Activated B cell treated with CpG ODN at 0.5 μM for 24 hours (primary cell): ENCODE results near the gene NUP98. TPM values are rescaled to one million over a fixed set of nuclear protein-coding genes. Genes with fewer than 3 reads are reported as not detected.

Experiments used
- ATAC-seq: fragments of 200-7000 bp; cut with Tn5 transposase; one replicate; pipeline ENCODE4 v1.10.0; 2021; ENCODE audit warnings: low read depth, mild to moderate bottlenecking, moderate library complexity
- CTCF ChIA-PET: fragments of 350-600 bp; sonication (Branson Sonifier 250); formaldehyde crosslinking; loops from one replicate; lab custom pipeline; 2021; ENCODE audit warnings: antibody characterized with exemption; lab: Charles Lee
- POLR2A ChIA-PET: fragments of 350-600 bp; sonication (Branson Sonifier 250); formaldehyde crosslinking; loops from one replicate; lab custom pipeline; 2021; ENCODE audit warnings: antibody characterized with exemption; lab: Charles Lee
- DNase-seq: peaks from one replicate; pipeline ENCODE4 v3.0.0; 2022
- H3K27ac Mint-ChIP-seq: one replicate; pipeline ENCODE4 v1.8.0; 2020; ENCODE audit warnings: mixed read lengths
- H3K27me3 Mint-ChIP-seq: one replicate; pipeline ENCODE4 v1.8.0; 2021; ENCODE audit warnings: mixed read lengths
- H3K36me3 Mint-ChIP-seq: one replicate; pipeline ENCODE4 v1.8.0; 2021; ENCODE audit warnings: low read depth, mixed read lengths
- H3K4me1 Mint-ChIP-seq: one replicate; pipeline ENCODE4 v1.8.0; 2021; ENCODE audit warnings: mixed read lengths
- H3K4me3 Mint-ChIP-seq: one replicate; pipeline ENCODE4 v1.8.0; 2020; ENCODE audit warnings: mild to moderate bottlenecking, mixed read lengths
- H3K9me3 Mint-ChIP-seq: one replicate; pipeline ENCODE4 v1.8.0; 2020; ENCODE audit warnings: mixed read lengths
- CTCF ChIP-seq: fragments of 200-600 bp; IDR thresholded peaks from one replicate; pipeline ENCODE4 v1.8.0; 2022; ENCODE audit warnings: antibody characterized with exemption, mild to moderate bottlenecking
- intact Hi-C: fragments of 100-400 bp; cut with micrococcal nuclease; formaldehyde crosslinking; loops from one replicate; pipeline ENCODE4 v1.15.1; 2024
- total RNA-seq: library from RNA; stranded (reverse); gene quantifications from 2 replicates; pipeline ENCODE4 v1.2.3, GENCODE V29; 2022

NUP98 gene
- total RNA-seq, 1 donor from 2014 or later = 117 TPM

GRCh38 chr11:3632070-3632660 lies 165.2 kb downstream of the NUP98 start:
- peaks cover 15% of the 10 kb centered on the region for H3K27me3 Mint-ChIP-seq
- intact Hi-C loops = no loop called here
- DNase-seq (no peak), ATAC-seq (no peak)
- TF ChIP-seq CTCF = no peak
- no peaks in the 10 kb centered on the region for H3K9me3 Mint-ChIP-seq
- no peak overlapping the region for H3K27ac Mint-ChIP-seq
- CTCF ChIA-PET = no interaction called here
- POLR2A ChIA-PET = no interaction called here
- no peaks in the 10 kb centered on the region for H3K36me3 Mint-ChIP-seq
- H3K4me3 Mint-ChIP-seq = no peak overlapping the region
- no peaks in the 10 kb centered on the region for H3K4me1 Mint-ChIP-seq

GRCh38 chr11:3631331-3631730 lies 166.0 kb downstream of the NUP98 start:
- H3K27ac Mint-ChIP-seq = no peak overlapping the region
- DNase-seq = no peak
- H3K36me3 Mint-ChIP-seq = no peaks in the 10 kb centered on the region
- H3K27me3 Mint-ChIP-seq = peaks cover 12% of the 10 kb centered on the region
- POLR2A ChIA-PET = no interaction called here
- H3K9me3 Mint-ChIP-seq = no peaks in the 10 kb centered on the region
- CTCF ChIA-PET = no interaction called here
- ATAC-seq = no peak
- H3K4me3 Mint-ChIP-seq = no peak overlapping the region
- no peak for TF ChIP-seq CTCF
- no peaks in the 10 kb centered on the region for H3K4me1 Mint-ChIP-seq
- intact Hi-C loops = no loop called here

GRCh38 chr11:3627291-3627690 lies 170.1 kb downstream of the NUP98 start:
- Mint-ChIP-seq H3K9me3 (no peaks in the 10 kb centered on the region), H3K27me3 (peaks cover 6% of the 10 kb centered on the region), H3K27ac (no peak overlapping the region), H3K4me1 (no peaks in the 10 kb centered on the region), H3K36me3 (no peaks in the 10 kb centered on the region), H3K4me3 (no peak overlapping the region)
- intact Hi-C loops = no loop called here
- DNase-seq (no peak), ATAC-seq (no peak)
- ChIA-PET CTCF (no interaction called here), POLR2A (no interaction called here)
- TF ChIP-seq CTCF = no peak

GRCh38 chr11:3626250-3626960 lies 170.9 kb downstream of the NUP98 start:
- Mint-ChIP-seq H3K4me3 (no peak overlapping the region), H3K4me1 (no peaks in the 10 kb centered on the region), H3K27ac (no peak overlapping the region), H3K27me3 (peaks cover 6% of the 10 kb centered on the region), H3K36me3 (no peaks in the 10 kb centered on the region), H3K9me3 (no peaks in the 10 kb centered on the region)
- ChIA-PET POLR2A (no interaction called here), CTCF (no interaction called here)
- no peak for DNase-seq
- no peak for ATAC-seq
- TF ChIP-seq CTCF = no peak
- intact Hi-C loops = no loop called here

Other genes starting within 250 kb of the NUP98 start
- gene ART5, start 155.6 kb downstream of the NUP98 start, total RNA-seq = not detected in 2 replicates
- not detected in 2 replicates for gene ART1, start 152.4 kb downstream of the NUP98 start, total RNA-seq
- 2.5 and 3.0 TPM in 2 replicates for gene CHRNA10, start 126.2 kb downstream of the NUP98 start, total RNA-seq
- gene PGAP2, start 11.0 kb upstream of the NUP98 start, total RNA-seq = 19.7 and 25.0 TPM in 2 replicates
- gene RHOG, start 43.4 kb upstream of the NUP98 start, total RNA-seq = 163 and 176 TPM in 2 replicates
- gene STIM1, start 58.1 kb upstream of the NUP98 start, total RNA-seq = 37.3 and 38.4 TPM in 2 replicates